Small intestine (tissue), 7 donors: Measurements from ENCODE around the gene MPZL1. TPM values are rescaled to one million over a fixed set of nuclear protein-coding genes. Genes with fewer than 3 reads are reported as not detected.
"Not testable (repeated sequence)": the region's sequence is repeated elsewhere in the genome, so short reads cannot be mapped to it uniquely, and the experiment has no call there.

Source experiments
- DNase-seq, 2 donors: peaks; one replicate each; pipeline versions ENCODE4 v3.0.0 to v3.0.0-alpha.2; 2013
- FAIRE-seq: peaks from 2 replicates; lab custom pipeline; 2012; peaks lifted over from hg19 to GRCh38; lab: Jason Lieb, UNC
- H3K27ac ChIP-seq, 3 donors: one replicate each; pipeline ENCODE4 v1.5.1; 2013; ENCODE audit warnings: low read length in 2 of 3, mild to moderate bottlenecking in 2 of 3, control low read depth in 1 of 3, inconsistent platforms in 1 of 3, low read depth in 1 of 3, moderate library complexity in 1 of 3
- H3K27me3 ChIP-seq, 3 donors: one replicate each; pipeline ENCODE4 v1.6.1; 2013; ENCODE audit warnings: low read length in 3 of 3, inconsistent platforms in 1 of 3; ENCODE audit not compliant: control insufficient read depth in 3 of 3, insufficient read depth in 3 of 3
- H3K36me3 ChIP-seq, 3 donors: one replicate each; pipeline ENCODE4 v1.6.1; 2013; ENCODE audit warnings: low read length in 3 of 3, inconsistent platforms in 1 of 3, low read depth in 1 of 3, mild to moderate bottlenecking in 1 of 3, moderate library complexity in 1 of 3; ENCODE audit not compliant: control insufficient read depth in 3 of 3, insufficient read depth in 2 of 3
- H3K4me1 ChIP-seq, 3 donors: one replicate each; pipeline ENCODE4 v1.6.1; 2013; ENCODE audit warnings: low read length in 2 of 3, inconsistent platforms in 1 of 3, low read depth in 1 of 3, mild to moderate bottlenecking in 1 of 3, moderate library complexity in 1 of 3; ENCODE audit not compliant: control insufficient read depth in 3 of 3, insufficient read depth in 2 of 3
- H3K4me3 ChIP-seq, 3 donors: one replicate each; pipeline ENCODE4 v1.5.1; 2013; ENCODE audit warnings: low read length in 3 of 3, control low read depth in 1 of 3, inconsistent platforms in 1 of 3, low read depth in 1 of 3, mild to moderate bottlenecking in 1 of 3, moderate library complexity in 1 of 3
- H3K9me3 ChIP-seq, 2 donors: one replicate each; pipeline ENCODE4 v1.6.1; 2013; ENCODE audit warnings: low read depth in 1 of 2, low read length in 1 of 2; ENCODE audit not compliant: control insufficient read depth in 2 of 2, insufficient read depth in 1 of 2
- WGBS, 3 donors: extraction: QIAGEN DNeasy Blood & Tissue Kit; methylation state at CpG; one replicate each; pipeline ENCODE4 v1.1.7; 2013; 5-methylcytosine and 5-hydroxymethylcytosine counted together
- polyA plus RNA-seq, 4 donors: library from polyadenylated mRNA; stranded (reverse) in 3 of 4; unstranded in 1 of 4; fragments of 200-250 nt in 3 of 4; fragments of 120-200 nt in 1 of 4; gene quantifications; one replicate each; pipeline versions ENCODE4 v1.2.1 to v1.2.3, GENCODE V29; 2013
- donor health status: healthy with polysubstance abuse.
- donor health status: control.
- donor health status: control.
- donor health status: Bipolar disorder and iron deficiency.
- donor health status: healthy.

MPZL1 gene
- polyA plus RNA-seq, 4 donors = 8.1 to 107 (median 31.4) TPM

- peak overlapping the region in 1 of 3 donors; percentile 12 for H3K27ac ChIP-seq
- no peaks in the 10 kb centered on the region for H3K27me3 ChIP-seq
- peaks cover 0 to 3% (median 0%) of the 10 kb centered on the region in 3 donors for H3K36me3 ChIP-seq
- H3K9me3 ChIP-seq = peaks cover 0 to 4% of the 10 kb centered on the region in 2 donors
- no peak overlapping the region for H3K4me3 ChIP-seq
- FAIRE-seq = no peak
- 78 to 91% (median 85%) methylated on average over 4 of the region's 4 CpGs for WGBS, 3 donors
- peak in 1 of 2 donors; percentile 35 for DNase-seq
- H3K4me1 ChIP-seq = peaks cover 0 to 14% (median 0%) of the 10 kb centered on the region in 3 donors
Observed at GRCh38 chr1:167798952-167799351, 77.2 kb downstream of the MPZL1 start.

- Histone ChIP-seq H3K4me1 (peaks cover 0 to 14% (median under 1%) of the 10 kb centered on the region in 3 donors), H3K27ac (no peak overlapping the region), H3K9me3 (peaks cover 0 to 4% of the 10 kb centered on the region in 2 donors), H3K4me3 (no peak overlapping the region), H3K36me3 (peaks cover 0 to 3% (median 0%) of the 10 kb centered on the region in 3 donors), H3K27me3 (no peaks in the 10 kb centered on the region)
- WGBS, 3 donors = 52 to 74% (median 58%) methylated on average over 4 of the region's 4 CpGs
- FAIRE-seq = no peak
- DNase-seq = no peak
Observed at GRCh38 chr1:167799747-167800146, 78.0 kb downstream of the MPZL1 start.

GRCh38 chr1:167800251-167800650 is 78.5 kb downstream of the MPZL1 start:
- Histone ChIP-seq H3K9me3 (peaks cover 0 to 4% of the 10 kb centered on the region in 2 donors), H3K4me3 (no peak overlapping the region), H3K27ac (no peak overlapping the region), H3K36me3 (peaks cover 0 to 3% (median 0%) of the 10 kb centered on the region in 3 donors), H3K4me1 (peaks cover 0 to 14% (median 3%) of the 10 kb centered on the region in 3 donors), H3K27me3 (no peaks in the 10 kb centered on the region)
- WGBS, 3 donors = 49 to 64% (median 64%) methylated on average over 3 of the region's 3 CpGs
- FAIRE-seq (no peak), DNase-seq (no peak)

- no peak for FAIRE-seq
- H3K4me1 ChIP-seq = peaks cover 0 to 14% (median 3%) of the 10 kb centered on the region in 3 donors
- H3K27ac ChIP-seq = no peak overlapping the region
- WGBS, 3 donors = 90 to 94% (median 93%) methylated on average over 4 of the region's 4 CpGs
- DNase-seq = no peak
- H3K9me3 ChIP-seq = peaks cover 0 to 15% of the 10 kb centered on the region in 2 donors
- no peaks in the 10 kb centered on the region for H3K36me3 ChIP-seq
- no peaks in the 10 kb centered on the region for H3K27me3 ChIP-seq
- no peak overlapping the region for H3K4me3 ChIP-seq
Observed at GRCh38 chr1:167802235-167802634, 80.5 kb downstream of the MPZL1 start.

- peak; percentile 88 to 94 for DNase-seq
Observed at GRCh38 chr1:167803358-167804207, 81.8 kb downstream of the MPZL1 start.

GRCh38 chr1:167805041-167805556 is 83.3 kb downstream of the MPZL1 start:
- H3K27ac ChIP-seq = peak overlapping the region in 2 of 3 donors; percentile 54 to 75
- FAIRE-seq = no peak
- WGBS, 3 donors = 52 to 77% (median 66%) methylated on average over 4 of the region's 4 CpGs

More at GRCh38 chr1:167803358-167804207, 81.8 kb downstream of the MPZL1 start:
- H3K36me3 ChIP-seq = no peaks in the 10 kb centered on the region
- no peak overlapping the region for H3K4me3 ChIP-seq
- WGBS, 3 donors = 6 to 11% (median 7%) methylated on average over 12 of the region's 12 CpGs
- no peaks in the 10 kb centered on the region for H3K27me3 ChIP-seq
- H3K4me1 ChIP-seq = peaks cover 0 to 10% (median 3%) of the 10 kb centered on the region in 3 donors
- no peak for FAIRE-seq
- H3K9me3 ChIP-seq = peaks cover 0 to 15% of the 10 kb centered on the region in 2 donors
- H3K27ac ChIP-seq = no peak overlapping the region

GRCh38 chr1:167806235-167806634 is 84.5 kb downstream of the MPZL1 start:
- FAIRE-seq = not testable (repeated sequence)
- WGBS, 3 donors = 94 to 96% (median 94%) methylated on average over 23 of the region's 23 CpGs

More at GRCh38 chr1:167805041-167805556, 83.3 kb downstream of the MPZL1 start:
- Histone ChIP-seq H3K4me3 (no peak overlapping the region), H3K9me3 (peaks cover 0 to 15% of the 10 kb centered on the region in 2 donors), H3K27me3 (no peaks in the 10 kb centered on the region), H3K36me3 (no peaks in the 10 kb centered on the region), H3K4me1 (peaks cover 0 to 3% (median 0%) of the 10 kb centered on the region in 3 donors)
- DNase-seq = peak in 1 of 2 donors; percentile 54

GRCh38 chr1:167806676-167807075 is 84.9 kb downstream of the MPZL1 start:
- 97 to 100% (median 97%) methylated on average over 10 to 12 of the region's 12 CpGs for WGBS, 3 donors

More at GRCh38 chr1:167806235-167806634, 84.5 kb downstream of the MPZL1 start:
- DNase-seq, H3K36me3 ChIP-seq, H3K27me3 ChIP-seq, H3K4me3 ChIP-seq, H3K4me1 ChIP-seq, H3K27ac ChIP-seq: not testable (repeated sequence)
- peaks cover 0 to 15% of the 10 kb centered on the region in 2 donors for H3K9me3 ChIP-seq

More at GRCh38 chr1:167806676-167807075, 84.9 kb downstream of the MPZL1 start:
- H3K4me3 ChIP-seq, H3K4me1 ChIP-seq, H3K27ac ChIP-seq, FAIRE-seq, DNase-seq, H3K27me3 ChIP-seq, H3K36me3 ChIP-seq: not testable (repeated sequence)
- peaks cover 0 to 15% of the 10 kb centered on the region in 2 donors for H3K9me3 ChIP-seq
